NCI-H146 treated with DMSO at 0.1 percent for 48 hours (cell line): ENCODE results near the gene IGFN1.

Experiments
- DNase-seq: peaks from one replicate; lab custom pipeline; 2025; ENCODE audit not compliant: unreplicated experiment; lab: John Stamatoyannopoulos, UW

The IGFN1 gene

GRCh38 chr1:201184307-201185122 lies 6.1 kb upstream of the IGFN1 start:
- DNase-seq, result no peak

- no peak for DNase-seq
Observed at GRCh38 chr1:201185123-201185453, 5.5 kb upstream of the IGFN1 start.

- no peak for DNase-seq
Observed at GRCh38 chr1:201185527-201186128, 5.0 kb upstream of the IGFN1 start.

GRCh38 chr1:201186192-201186591 lies 4.4 kb upstream of the IGFN1 start:
- no peak for DNase-seq

DNA sequence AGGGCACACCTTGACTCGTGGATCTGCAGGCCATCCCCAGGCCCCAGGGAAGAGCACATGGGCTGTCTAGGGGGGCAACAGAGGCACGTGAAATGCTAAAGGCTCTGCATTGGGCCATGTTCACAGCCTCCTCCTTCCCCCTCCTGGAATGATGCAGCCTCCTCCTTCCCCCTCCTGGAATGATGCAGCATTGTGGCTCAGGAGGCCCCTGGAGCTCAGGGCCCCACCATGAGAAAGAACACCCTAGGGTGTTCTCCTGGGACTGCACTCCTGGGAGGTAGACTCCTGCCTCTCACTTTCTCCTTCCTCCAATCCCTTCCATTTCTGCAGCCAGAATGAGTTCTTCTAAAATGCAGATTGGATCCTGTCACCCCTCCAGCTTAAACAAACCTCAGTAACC lies 1.5 kb upstream of the IGFN1 start:
- DNase-seq, result no peak

DNA sequence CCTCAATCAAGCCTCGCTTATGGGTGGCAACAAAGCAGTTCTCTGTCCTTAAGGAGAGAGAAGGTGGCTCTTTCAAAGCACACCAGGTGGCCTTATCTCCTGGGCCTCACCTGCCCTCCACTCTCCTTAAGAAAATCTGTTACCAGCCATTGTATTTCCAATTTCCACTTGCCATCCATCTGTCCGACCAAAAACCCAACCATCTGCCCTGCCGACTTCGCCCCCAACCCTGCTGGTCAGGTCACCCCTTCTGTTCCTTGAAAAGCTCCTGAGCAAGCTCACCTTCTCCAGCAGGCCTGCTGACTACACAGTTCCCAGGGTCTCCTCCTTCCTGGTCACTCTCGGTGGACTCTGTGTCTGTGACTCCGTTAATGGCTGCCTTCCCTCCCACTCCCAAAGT lies 619 bp upstream of the IGFN1 start:
- DNase-seq, result no peak

DNA sequence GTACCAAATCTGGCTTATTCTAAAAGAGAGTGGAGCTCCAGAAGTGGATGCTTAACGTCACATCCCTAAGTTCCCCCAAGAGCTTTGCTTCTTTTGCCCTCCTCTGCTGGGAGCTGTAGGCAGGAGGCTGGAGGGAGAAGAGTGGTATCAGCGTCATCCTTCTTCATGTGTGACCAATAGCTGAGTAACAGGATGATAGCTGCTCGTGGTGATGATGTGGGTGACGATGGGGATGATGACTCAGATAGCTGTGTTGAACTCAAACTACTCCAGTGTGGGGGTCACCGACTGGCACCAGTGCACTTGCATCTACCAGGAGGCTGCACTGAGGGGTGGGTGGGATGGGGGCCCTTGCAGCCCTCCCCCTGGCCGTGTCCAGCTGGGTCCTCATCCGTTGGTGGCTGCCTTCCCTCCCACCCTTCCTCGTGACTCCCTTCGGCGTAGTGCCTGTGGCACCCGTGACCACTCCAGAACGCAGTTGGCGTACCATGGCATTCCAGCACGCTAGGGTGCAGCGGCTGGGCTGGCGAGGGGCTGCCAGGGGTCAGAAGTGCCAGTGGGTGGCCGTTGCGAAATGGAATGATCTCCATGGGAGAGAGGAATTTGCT lies 1.1 kb downstream of the IGFN1 start:
- no peak for DNase-seq

GRCh38 chr1:201192261-201192788 lies 1.7 kb downstream of the IGFN1 start:
- DNase-seq, result no peak

DNA sequence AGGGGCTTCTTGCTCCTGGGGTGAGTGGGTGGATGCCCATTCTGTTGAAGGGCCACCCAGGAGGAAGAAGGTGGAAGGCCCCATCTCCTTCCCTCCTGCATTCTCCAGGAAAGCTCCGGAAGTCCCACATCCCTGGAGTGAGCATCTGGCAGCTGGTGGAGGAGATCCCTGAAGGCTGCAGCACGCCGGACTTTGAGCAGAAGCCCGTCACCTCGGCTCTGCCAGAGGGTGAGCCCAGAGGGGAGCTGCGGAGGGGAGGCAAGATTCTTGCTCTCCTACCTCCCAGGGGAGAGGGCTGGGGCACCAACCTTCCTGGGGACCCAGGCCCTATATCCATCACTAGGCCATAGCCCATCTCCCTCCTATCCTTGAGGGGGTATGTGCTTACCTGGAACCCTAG lies 3.4 kb downstream of the IGFN1 start:
- DNase-seq, result no peak

DNA sequence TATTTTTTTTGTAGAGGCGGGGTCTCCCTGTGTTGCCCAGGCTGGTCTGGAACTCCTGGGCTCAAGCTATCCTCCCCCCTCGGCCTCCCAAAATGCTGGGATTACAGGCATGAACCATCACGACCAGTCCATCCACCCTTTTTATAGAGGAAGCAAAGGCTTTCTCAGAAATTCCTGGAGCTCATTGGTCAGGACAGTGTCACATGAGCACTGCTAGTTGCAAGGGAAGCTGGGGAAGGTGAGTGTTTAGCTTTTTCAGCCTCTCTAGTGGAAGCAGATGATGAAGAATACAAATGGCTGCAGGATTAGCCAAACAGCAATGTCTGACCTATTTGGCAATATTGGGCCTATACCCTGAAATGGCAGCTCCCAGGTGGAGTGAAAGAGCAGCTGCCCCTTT lies 8.0 kb downstream of the IGFN1 start:
- DNase-seq, result no peak

DNA sequence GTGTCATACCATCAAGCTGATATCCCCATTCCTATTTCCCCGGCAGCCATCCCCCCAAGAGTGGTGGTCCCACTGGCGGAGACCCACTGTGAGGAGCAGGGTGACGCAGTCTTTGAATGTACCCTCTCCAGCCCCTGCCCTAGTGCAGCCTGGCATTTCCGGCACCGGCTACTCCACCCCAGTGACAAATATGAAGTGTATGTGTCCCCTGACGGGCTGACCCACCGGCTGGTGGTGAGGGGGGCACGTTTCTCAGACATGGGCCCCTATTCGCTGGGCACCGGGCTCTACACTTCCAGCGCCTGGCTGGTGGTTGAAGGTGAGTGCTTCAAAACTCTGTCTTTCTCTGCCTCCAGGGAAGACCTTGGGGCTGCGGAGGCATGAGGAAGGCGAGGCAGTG lies 14.4 kb downstream of the IGFN1 start:
- DNase-seq, result no peak

DNA sequence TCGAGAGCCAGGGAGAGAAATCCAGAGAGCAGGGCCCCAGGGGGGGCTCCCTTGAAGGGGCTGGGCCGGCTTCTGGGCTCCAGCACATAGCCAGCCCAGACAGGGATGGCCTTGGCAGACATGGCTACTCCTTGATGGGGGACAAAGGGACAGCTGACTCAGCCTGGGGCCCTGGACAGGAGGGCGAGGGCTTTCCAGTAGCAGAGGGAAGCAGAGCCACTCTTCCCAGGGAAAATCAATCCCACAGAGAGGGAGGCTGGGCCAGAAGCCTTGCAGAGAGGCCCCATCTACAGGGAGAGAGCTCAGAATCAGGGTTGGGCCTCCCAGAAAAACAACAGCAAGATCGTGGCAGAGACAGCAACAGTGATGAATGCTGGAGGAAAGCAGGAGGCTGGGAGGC lies 15.6 kb downstream of the IGFN1 start:
- DNase-seq, result no peak

DNA sequence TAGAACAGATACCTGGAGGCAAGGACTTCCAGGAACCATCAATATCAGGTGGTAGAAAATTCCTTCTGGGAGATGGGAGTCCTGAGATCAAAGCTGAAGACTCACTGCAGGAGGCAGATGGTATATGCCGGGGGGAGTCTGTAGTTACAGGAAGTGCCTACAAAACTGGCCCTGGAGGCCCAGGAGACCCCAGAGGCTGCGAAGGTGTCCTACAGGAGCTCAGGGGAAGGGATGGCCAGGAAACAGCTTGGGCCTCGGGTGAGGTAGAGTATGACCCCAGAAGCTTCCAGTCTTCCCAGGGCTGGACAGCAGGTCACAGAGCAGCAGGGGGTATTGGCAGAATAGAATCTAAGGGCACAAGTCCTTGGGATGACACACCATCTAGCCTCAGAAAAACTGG lies 16.4 kb downstream of the IGFN1 start:
- no peak for DNase-seq

GRCh38 chr1:201208236-201208635 lies 17.6 kb downstream of the IGFN1 start:
- no peak for DNase-seq

- no peak for DNase-seq
Observed at GRCh38 chr1:201212056-201212455, 21.4 kb downstream of the IGFN1 start.

GRCh38 chr1:201212461-201213055 lies 21.9 kb downstream of the IGFN1 start:
- no peak for DNase-seq

DNA sequence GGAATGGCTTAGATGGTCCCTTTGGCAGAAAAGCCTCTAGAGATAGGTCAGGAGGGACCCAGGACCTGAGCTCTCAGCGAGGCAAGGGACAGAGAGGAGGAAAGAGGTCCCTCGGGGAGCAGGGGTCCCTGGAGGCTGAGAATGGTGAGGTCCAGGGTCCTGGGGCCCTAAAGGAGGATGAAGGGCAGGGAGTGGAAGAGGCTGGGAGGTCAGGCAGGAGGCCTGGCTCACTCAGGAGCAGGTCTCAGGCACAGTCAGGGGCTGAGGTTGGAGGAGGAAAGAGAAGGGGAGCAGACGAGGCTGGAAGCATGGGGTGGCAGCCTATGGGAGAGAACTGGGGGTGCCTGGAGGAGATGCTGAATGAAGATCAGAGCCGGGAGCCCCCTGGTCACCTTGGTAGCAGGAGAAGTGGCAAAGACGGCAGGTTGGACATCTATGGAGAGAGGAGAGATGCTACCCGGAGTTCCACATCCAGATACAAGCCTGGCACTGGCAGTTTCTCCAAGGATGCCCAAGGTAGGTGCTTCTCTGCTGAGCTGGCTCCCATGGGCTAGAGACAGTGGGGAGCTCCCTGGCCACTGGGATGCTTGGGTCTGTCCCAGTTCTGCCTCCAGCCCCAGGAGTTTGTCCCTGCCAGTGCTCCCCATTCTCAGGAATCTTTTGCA lies 22.6 kb downstream of the IGFN1 start:
- no peak for DNase-seq

GRCh38 chr1:201213926-201214325 lies 23.3 kb downstream of the IGFN1 start:
- no peak for DNase-seq

DNA sequence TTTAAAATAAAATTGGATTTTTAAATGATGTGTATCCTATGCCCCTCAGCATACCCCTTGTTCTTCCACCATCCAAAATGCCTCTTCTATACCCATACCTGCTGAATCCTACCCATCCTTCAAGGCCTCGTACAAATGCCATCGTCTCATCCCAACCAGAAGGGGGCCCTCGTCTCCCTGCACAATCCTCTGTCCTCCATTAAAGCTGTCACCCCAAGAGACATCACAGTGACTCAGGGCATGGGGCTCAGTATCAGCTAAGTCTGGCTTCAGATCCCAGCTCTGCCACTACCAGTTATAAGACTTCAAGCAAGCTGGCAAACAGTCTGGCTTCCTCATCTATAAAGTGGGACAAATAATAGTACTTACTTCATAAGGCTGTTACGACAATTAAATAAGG lies 23.8 kb downstream of the IGFN1 start:
- no peak for DNase-seq

GRCh38 chr1:201214886-201215285 lies 24.3 kb downstream of the IGFN1 start:
- DNase-seq, result no peak
